ENCODE measurements around the gene BCL11A. TPM values are rescaled to one million over a fixed set of nuclear protein-coding genes. Genes with fewer than 3 reads are reported as not detected.

The BCL11A gene
- total RNA-seq, 6 experiments from 2014 or later = 0.06 to 0.80 (median 0.37) TPM

DNA sequence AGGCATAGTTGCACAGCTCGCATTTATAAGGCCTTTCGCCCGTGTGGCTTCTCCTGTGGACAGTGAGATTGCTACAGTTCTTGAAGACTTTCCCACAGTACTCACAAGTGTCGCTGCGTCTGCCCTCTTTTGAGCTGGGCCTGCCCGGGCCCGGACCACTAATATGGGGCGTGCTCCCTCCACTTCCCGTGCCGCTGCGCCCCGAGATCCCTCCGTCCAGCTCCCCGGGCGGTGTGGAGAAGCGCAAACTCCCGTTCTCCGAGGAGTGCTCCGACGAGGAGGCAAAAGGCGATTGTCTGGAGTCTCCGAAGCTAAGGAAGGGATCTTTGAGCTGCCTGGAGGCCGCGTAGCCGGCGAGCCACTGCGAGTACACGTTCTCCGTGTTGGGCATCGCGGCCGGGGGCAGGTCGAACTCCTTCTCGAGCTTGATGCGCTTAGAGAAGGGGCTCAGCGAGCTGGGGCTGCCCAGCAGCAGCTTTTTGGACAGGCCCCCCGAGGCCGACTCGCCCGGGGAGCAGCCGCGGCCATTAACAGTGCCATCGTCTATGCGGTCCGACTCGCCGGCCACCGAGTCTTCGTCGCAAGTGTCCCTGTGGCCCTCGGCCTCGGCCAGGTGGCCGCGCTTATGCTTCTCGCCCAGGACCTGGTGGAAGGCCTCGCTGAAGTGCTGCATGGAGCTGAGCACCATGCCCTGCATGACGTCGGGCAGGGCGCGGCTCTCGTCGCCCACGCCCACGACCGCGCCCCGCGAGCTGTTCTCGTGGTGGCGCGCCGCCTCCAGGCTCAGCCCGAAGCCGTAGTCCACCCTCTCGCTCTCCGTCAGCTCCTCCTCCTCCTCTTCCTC lies 92.7 kb downstream of the BCL11A start:
- DNase-seq = no peak
- peak in 1 of 4 donors; percentile 32 for ATAC-seq
- no peak overlapping the region for H3K4me3 ChIP-seq
- H3K9me3 ChIP-seq = no peaks in the 10 kb centered on the region
- intact Hi-C loops (cut with DNase I) = no loop called here
- TF ChIP-seq POLR2A (IDR thresholded peaks at IDR 0.05) (no peak), CTCF (IDR thresholded peaks at IDR 0.05) (no peak)
- H3K27ac ChIP-seq = no peak overlapping the region
- H3K36me3 ChIP-seq = no peaks in the 10 kb centered on the region
- H3K4me1 ChIP-seq = no peaks in the 10 kb centered on the region
- no peaks in the 10 kb centered on the region for H3K27me3 ChIP-seq
- WGBS (ENCODE audit: insufficient coverage, low coverage, low lambda C conversion rate, missing lambda C conversion rate) = 90% methylated on average over 13 of the region's 76 CpGs

- Histone ChIP-seq H3K27ac (no peak overlapping the region), H3K4me3 (no peak overlapping the region), H3K9me3 (no peaks in the 10 kb centered on the region), H3K36me3 (no peaks in the 10 kb centered on the region), H3K27me3 (no peaks in the 10 kb centered on the region), H3K4me1 (no peaks in the 10 kb centered on the region)
- WGBS (ENCODE audit: insufficient coverage, low coverage, low lambda C conversion rate, missing lambda C conversion rate) = 39% methylated on average over 5 of the region's 5 CpGs
- TF ChIP-seq CTCF (IDR thresholded peaks at IDR 0.05) (no peak), POLR2A (IDR thresholded peaks at IDR 0.05) (no peak)
- ATAC-seq = no peak
- intact Hi-C loops (cut with DNase I) = no loop called here
- DNase-seq = no peak
Measured at GRCh38 chr2:60459851-60460250, 93.6 kb downstream of the BCL11A start.

DNA sequence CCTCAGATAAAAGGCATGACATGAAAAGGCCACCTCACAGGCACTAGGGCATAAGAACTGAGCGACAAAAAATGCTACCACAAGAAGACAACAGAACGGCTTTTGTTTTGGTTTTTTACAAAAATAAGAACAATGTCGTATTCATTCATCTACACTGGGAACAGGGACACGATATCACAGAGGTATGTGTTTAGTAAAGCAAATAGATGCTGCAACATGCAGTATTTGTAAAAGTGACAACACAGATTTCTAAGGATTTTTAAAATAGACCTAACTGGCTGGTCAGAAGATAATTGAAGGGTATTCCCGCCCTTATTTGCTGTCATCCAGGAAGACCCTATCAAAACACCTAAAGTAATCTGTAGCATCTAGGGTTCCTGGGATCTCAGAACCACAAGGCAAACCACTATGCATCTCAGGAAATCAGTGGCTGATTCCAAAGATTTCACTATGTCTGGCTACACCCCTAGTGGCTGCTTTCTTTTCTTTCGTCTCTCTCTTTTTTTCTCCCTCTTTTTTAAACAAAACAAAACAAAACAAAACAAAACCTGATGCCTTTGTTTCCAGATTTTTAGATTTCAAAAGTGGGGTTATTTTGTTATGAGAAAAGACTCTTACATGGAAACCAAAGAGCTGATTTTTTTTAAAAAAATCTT lies 97.2 kb downstream of the BCL11A start:
- Histone ChIP-seq H3K27ac (no peak overlapping the region), H3K9me3 (no peaks in the 10 kb centered on the region), H3K4me3 (no peak overlapping the region), H3K4me1 (no peaks in the 10 kb centered on the region), H3K27me3 (no peaks in the 10 kb centered on the region), H3K36me3 (no peaks in the 10 kb centered on the region)
- DNase-seq (no peak), ATAC-seq (no peak)
- WGBS (ENCODE audit: insufficient coverage, low coverage, low lambda C conversion rate, missing lambda C conversion rate) = 63% methylated on average over 6 of the region's 6 CpGs
- no peak for TF ChIP-seq CTCF (IDR thresholded peaks at IDR 0.05)
- TF ChIP-seq POLR2A (IDR thresholded peaks at IDR 0.05) = no peak
- intact Hi-C loops (cut with DNase I) = no loop called here

GRCh38 chr2:60453872-60454271 lies 99.6 kb downstream of the BCL11A start:
- H3K27me3 ChIP-seq = no peaks in the 10 kb centered on the region
- no peak overlapping the region for H3K4me3 ChIP-seq
- intact Hi-C loops (cut with DNase I) = no loop called here
- TF ChIP-seq POLR2A (IDR thresholded peaks at IDR 0.05) (no peak), CTCF (IDR thresholded peaks at IDR 0.05) (no peak)
- 69% methylated on average over 9 of the region's 9 CpGs for WGBS (ENCODE audit: insufficient coverage, low coverage, low lambda C conversion rate, missing lambda C conversion rate)
- H3K9me3 ChIP-seq = no peaks in the 10 kb centered on the region
- ATAC-seq = peak in 2 of 4 donors; percentile 34 to 39
- no peak overlapping the region for H3K27ac ChIP-seq
- no peaks in the 10 kb centered on the region for H3K4me1 ChIP-seq
- DNase-seq = no peak
- H3K36me3 ChIP-seq = no peaks in the 10 kb centered on the region
